Measurements from ENCODE around the gene MS4A10. TPM values are rescaled to one million over a fixed set of nuclear protein-coding genes. Genes with fewer than 3 reads are reported as not detected.

Gene MS4A10
- total and polyA plus RNA-seq, 2 of the 8 experiments (the other 6 are each of a cell fraction or from before 2014, with no cell fraction given), result not detected

- Histone ChIP-seq H4K20me1 (replicated peaks in 1 of 2; ENCODE audit: control insufficient read depth in 1 of 2, insufficient read depth in 2 of 2, low read length in 2 of 2) (no peaks in the 10 kb centered on the region), H3K9me3 (ENCODE audit: insufficient read depth in 2 of 2, low read depth in 1 of 2, low read length in 1 of 2) (no peaks in the 10 kb centered on the region; a peak in 1 of 4 replicates), H3K14ac (ENCODE audit: insufficient read length) (no peak overlapping the region), H3K79me1 (ENCODE audit: low read depth, low read length) (no peaks in the 10 kb centered on the region), H2BK120ac (replicated peaks; ENCODE audit: low read depth, low read length) (no peak overlapping the region), H3K23me2 (ENCODE audit: low read depth, low read length) (no peaks in the 10 kb centered on the region), H3K4me2 (ENCODE audit: insufficient read depth in 1 of 2, low read depth in 2 of 2, low read length in 2 of 2) (no peak overlapping the region), H2BK12ac (ENCODE audit: low read depth, low read length) (no peak overlapping the region), H2AFZ (ENCODE audit: low read length) (no peak overlapping the region), H4K5ac (ENCODE audit: insufficient read length, low read depth, low read length) (no peak overlapping the region), H3K4me1 (replicated peaks in 1 of 4; ENCODE audit: control insufficient read depth in 3 of 4, insufficient read depth in 4 of 4, low read length in 3 of 4) (peaks cover 0 to 1% (median 0%) of the 10 kb centered on the region in 4 experiments; a peak in 1 of 7 replicates), H3K27me3 (replicated peaks in 1 of 4; ENCODE audit: control insufficient read depth in 3 of 4, extremely low read depth in 1 of 4, insufficient read depth in 3 of 4, low read length in 3 of 4) (peaks cover 0 to 11% (median 6%) of the 10 kb centered on the region in 4 experiments; a peak in 3 of 7 replicates), H3K23ac (ENCODE audit: insufficient read length) (no peak overlapping the region), H2BK20ac (ENCODE audit: low read length) (no peak overlapping the region), H4K8ac (ENCODE audit: extremely low read depth, insufficient read depth, low read length) (no peak overlapping the region), H3K4ac (replicated peaks; ENCODE audit: insufficient read length, low read depth, low read length) (no peak overlapping the region), H3K56ac (replicated peaks; ENCODE audit: insufficient read length, low read depth, low read length) (no peak overlapping the region), H3K4me3 (ENCODE audit: extremely low read depth in 1 of 4, insufficient read depth in 2 of 4, low read depth in 3 of 4, low read length in 4 of 4) (no peak overlapping the region), H2BK5ac (ENCODE audit: low read depth, low read length) (no peak overlapping the region), H3K36me3 (ENCODE audit: control insufficient read depth in 2 of 4, insufficient read depth in 4 of 4, low read length in 3 of 4) (no peaks in the 10 kb centered on the region), H4K91ac (replicated peaks; ENCODE audit: insufficient read length, low read length) (no peak overlapping the region), H2BK15ac (ENCODE audit: low read length) (no peak overlapping the region), H3K9ac (replicated peaks in 1 of 4; ENCODE audit: extremely low read depth in 1 of 4, low read depth in 3 of 4, low read length in 3 of 4) (no peak overlapping the region), H2AK5ac (ENCODE audit: low read depth, low read length) (no peak overlapping the region), H3K27ac (ENCODE audit: low read depth, low read length) (no peak overlapping the region; the same call in 1 of the 2 replicates), H3K18ac (ENCODE audit: extremely low read depth, low read length) (no peak overlapping the region), H3K79me2 (ENCODE audit: control insufficient read depth in 1 of 2, insufficient read depth in 2 of 2, low read length in 2 of 2) (no peaks in the 10 kb centered on the region)
- ChIA-PET CTCF (ENCODE audit: partially characterized antibody) (interaction anchor here (0.6 to 8.3 kb wide), 16 partner anchors 9 to 421 kb away, joined by 3 to 145 read pairs (median 6); partner anchors contain the start of genes MS4A15 and MS4A8), POLR2A (ENCODE audit: partially characterized antibody) (interaction anchor here (0.6 to 0.7 kb wide), 2 partner anchors 25 to 45 kb away, joined by 3 read pairs; no protein-coding TSS in a partner anchor)
- WGBS, 2 experiments (ENCODE audit: extremely low coverage in 1 of 2, insufficient coverage in 1 of 2, insufficient read length in 1 of 2, insufficient replicate concordance in 2 of 2, low coverage in 1 of 2, low lambda C conversion rate in 2 of 2, missing lambda C conversion rate in 1 of 2), result 93% methylated on average over 5 of the region's 5 CpGs; no CpG with 5 or more reads in 1 of the 2 experiments
- no peak for FAIRE-seq
- TF ChIP-seq TBP (IDR thresholded peaks at IDR 0.05; ENCODE audit: low read depth, low read length), result no peak
- no peak for TF ChIP-seq EP300 (IDR thresholded peaks at IDR 0.05; ENCODE audit: borderline replicate concordance in 1 of 2, low read depth in 2 of 2, low read length in 2 of 2)
- TF ChIP-seq CBX5 (IDR thresholded peaks at IDR 0.05; ENCODE audit: low read depth, low read length), result no peak
- no peak for DNase-seq (ENCODE audit: low read depth in 1 of 2, low spot score in 2 of 2)
These were observed 19.8 kb upstream of the MS4A10 start for GRCh38 chr11:60765355-60765754.

All from H1 (cell line).